ENCODE data around the gene RERE. TPM values are rescaled to one million over a fixed set of nuclear protein-coding genes. Genes with fewer than 3 reads are reported as not detected.

The RERE gene
- polyA plus RNA-seq, 2 donors: 14.0 to 24.4 TPM

DNA sequence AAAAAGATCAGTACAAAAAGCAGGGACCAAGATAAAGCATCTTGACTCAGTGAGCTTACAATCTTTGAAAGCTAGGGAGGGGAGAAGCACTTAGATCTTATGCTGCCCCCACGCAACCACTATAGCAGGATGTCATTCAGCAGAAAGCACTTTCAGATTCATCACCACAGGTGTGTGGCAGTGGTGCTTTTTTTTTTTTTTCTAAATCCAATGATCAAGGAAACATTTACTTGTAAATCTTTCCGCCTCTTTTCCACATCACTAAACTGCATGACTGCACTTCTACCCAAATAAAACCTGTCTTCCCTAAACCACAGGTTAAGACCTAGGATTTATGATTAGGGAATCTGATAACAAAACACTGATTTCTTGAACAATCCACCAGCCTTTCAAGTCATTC, 344.8 kb downstream of the RERE start:
- H3K27me3 ChIP-seq (ENCODE audit: control insufficient read depth in 1 of 2, insufficient read depth in 2 of 2, low read length in 2 of 2): no peaks in the 10 kb centered on the region
- no peak overlapping the region for H3K27ac ChIP-seq (ENCODE audit: low read depth in 2 of 2, low read length in 1 of 2)
- H3K36me3 ChIP-seq (ENCODE audit: control insufficient read depth in 2 of 2, insufficient read depth in 2 of 2, low read length in 1 of 2): no peaks in the 10 kb centered on the region
- no peaks in the 10 kb centered on the region for H3K9me3 ChIP-seq (ENCODE audit: control insufficient read depth in 2 of 2, insufficient read depth in 1 of 2, low read depth in 1 of 2, low read length in 1 of 2)
- H3K4me3 ChIP-seq (ENCODE audit: low read depth in 1 of 2, low read length in 2 of 2): no peak overlapping the region
- H3K4me1 ChIP-seq (ENCODE audit: control insufficient read depth in 2 of 2, insufficient read depth in 2 of 2, low read length in 1 of 2): peaks cover 0 to 3% of the 10 kb centered on the region in 2 donors
- WGBS, 2 donors: 83 to 88% methylated on average over 2 of the region's 2 CpGs

DNA sequence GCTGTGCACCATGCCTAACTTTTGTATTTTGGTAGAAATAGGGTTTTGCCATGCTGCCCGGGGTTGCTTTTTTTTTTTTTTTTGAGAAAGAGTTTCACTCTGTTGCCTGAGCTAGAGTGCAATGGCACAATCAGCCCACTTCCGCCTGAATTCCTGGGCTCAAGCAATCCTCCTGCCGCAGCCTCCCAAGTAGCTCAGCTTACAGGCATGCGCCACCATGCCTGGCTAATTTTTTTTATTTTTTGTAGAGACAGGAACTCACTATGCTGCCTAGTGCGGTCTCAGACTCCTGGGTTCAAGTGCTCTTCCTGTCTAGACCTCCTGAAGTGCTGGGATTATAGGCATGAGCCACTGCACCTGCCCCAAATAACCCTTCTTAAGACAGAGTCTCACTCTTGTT, 346.0 kb downstream of the RERE start:
- Histone ChIP-seq H3K4me1 (ENCODE audit: control insufficient read depth in 2 of 2, insufficient read depth in 2 of 2, low read length in 1 of 2) (no peaks in the 10 kb centered on the region), H3K9me3 (ENCODE audit: control insufficient read depth in 2 of 2, insufficient read depth in 1 of 2, low read depth in 1 of 2, low read length in 1 of 2) (no peaks in the 10 kb centered on the region), H3K27me3 (ENCODE audit: control insufficient read depth in 1 of 2, insufficient read depth in 2 of 2, low read length in 2 of 2) (no peaks in the 10 kb centered on the region), H3K36me3 (ENCODE audit: control insufficient read depth in 2 of 2, insufficient read depth in 2 of 2, low read length in 1 of 2) (no peaks in the 10 kb centered on the region), H3K4me3 (ENCODE audit: low read depth in 1 of 2, low read length in 2 of 2) (no peak overlapping the region), H3K27ac (ENCODE audit: low read depth in 2 of 2, low read length in 1 of 2) (no peak overlapping the region)
- WGBS, 2 donors: 95 to 97% methylated on average over 5 of the region's 5 CpGs

DNA sequence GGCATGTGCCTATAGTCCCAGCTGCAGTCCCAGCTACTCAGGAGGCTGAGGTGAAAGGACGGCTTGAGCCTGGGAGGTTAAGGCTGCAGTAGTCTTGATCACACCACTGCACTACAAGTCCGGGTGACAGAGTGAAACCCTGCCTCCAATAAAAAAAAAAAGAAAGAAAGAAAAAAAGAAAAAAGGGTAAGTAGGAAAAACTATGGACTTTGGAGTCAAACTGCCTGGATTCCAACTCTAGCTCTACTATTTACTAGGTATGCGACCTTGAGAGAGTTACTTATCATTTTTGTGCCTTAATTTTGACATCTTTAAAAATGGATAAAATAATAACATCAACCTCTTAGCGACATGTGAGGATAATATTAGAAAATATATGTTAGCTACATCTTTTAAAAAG, 348.7 kb downstream of the RERE start:
- Histone ChIP-seq H3K9me3 (ENCODE audit: control insufficient read depth in 2 of 2, insufficient read depth in 1 of 2, low read depth in 1 of 2, low read length in 1 of 2) (no peaks in the 10 kb centered on the region), H3K27me3 (ENCODE audit: control insufficient read depth in 1 of 2, insufficient read depth in 2 of 2, low read length in 2 of 2) (no peaks in the 10 kb centered on the region), H3K27ac (ENCODE audit: low read depth in 2 of 2, low read length in 1 of 2) (no peak overlapping the region), H3K4me1 (ENCODE audit: control insufficient read depth in 2 of 2, insufficient read depth in 2 of 2, low read length in 1 of 2) (peaks cover 0 to 4% of the 10 kb centered on the region in 2 donors), H3K36me3 (ENCODE audit: control insufficient read depth in 2 of 2, insufficient read depth in 2 of 2, low read length in 1 of 2) (peaks cover 0 to 3% of the 10 kb centered on the region in 2 donors), H3K4me3 (ENCODE audit: low read depth in 1 of 2, low read length in 2 of 2) (no peak overlapping the region)
- WGBS, 2 donors: 78 to 91% methylated on average over 4 of the region's 4 CpGs

DNA sequence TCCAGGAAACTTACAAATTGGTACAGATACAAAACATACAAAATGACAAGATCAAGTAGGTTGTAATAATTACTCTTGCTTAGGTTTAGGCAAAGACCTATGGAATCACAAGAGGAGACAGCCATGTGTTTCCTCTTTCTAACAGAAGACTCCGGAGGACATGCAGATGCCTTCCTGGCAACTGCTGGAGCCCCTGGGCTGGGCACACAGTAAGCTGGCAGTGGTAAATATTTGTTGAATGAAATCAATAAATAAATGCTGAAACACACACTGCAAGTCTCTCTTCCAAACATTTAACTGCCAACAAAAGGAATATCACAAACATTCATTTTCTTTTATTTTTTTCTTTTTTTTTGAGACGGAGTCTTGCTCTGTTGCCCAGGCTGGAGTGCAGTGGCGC, 350.1 kb downstream of the RERE start:
- Histone ChIP-seq H3K36me3 (ENCODE audit: control insufficient read depth in 2 of 2, insufficient read depth in 2 of 2, low read length in 1 of 2) (peaks cover 0 to 3% of the 10 kb centered on the region in 2 donors), H3K27ac (ENCODE audit: low read depth in 2 of 2, low read length in 1 of 2) (no peak overlapping the region), H3K9me3 (ENCODE audit: control insufficient read depth in 2 of 2, insufficient read depth in 1 of 2, low read depth in 1 of 2, low read length in 1 of 2) (no peaks in the 10 kb centered on the region), H3K27me3 (ENCODE audit: control insufficient read depth in 1 of 2, insufficient read depth in 2 of 2, low read length in 2 of 2) (no peaks in the 10 kb centered on the region), H3K4me1 (ENCODE audit: control insufficient read depth in 2 of 2, insufficient read depth in 2 of 2, low read length in 1 of 2) (peaks cover 0 to 4% of the 10 kb centered on the region in 2 donors), H3K4me3 (ENCODE audit: low read depth in 1 of 2, low read length in 2 of 2) (no peak overlapping the region)
- WGBS, 2 donors: 71 to 76% methylated on average over 3 of the region's 3 CpGs

DNA sequence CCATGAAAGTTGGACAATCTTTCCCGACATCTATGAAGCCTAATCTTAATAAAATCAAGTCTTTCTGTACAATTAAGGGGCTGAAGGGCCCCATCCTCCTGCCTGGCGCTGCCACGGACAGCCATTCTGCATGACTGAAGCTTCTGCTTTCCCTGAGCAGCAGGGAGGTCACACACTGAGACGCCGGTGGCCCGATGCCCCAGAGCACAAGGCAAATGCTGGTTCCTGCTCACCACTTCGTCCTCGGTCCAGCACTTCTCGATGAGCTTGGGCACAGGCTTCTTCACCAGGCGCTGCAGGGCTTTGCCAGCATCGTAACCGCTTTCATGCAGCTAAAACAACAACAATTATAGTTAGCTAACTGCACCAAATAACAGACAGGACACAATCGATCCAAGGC, 351.7 kb downstream of the RERE start:
- WGBS, 2 donors: 81% methylated on average over 13 of the region's 13 CpGs
- H3K27me3 ChIP-seq (ENCODE audit: control insufficient read depth in 1 of 2, insufficient read depth in 2 of 2, low read length in 2 of 2): no peaks in the 10 kb centered on the region
- H3K27ac ChIP-seq (ENCODE audit: low read depth in 2 of 2, low read length in 1 of 2): no peak overlapping the region
- H3K36me3 ChIP-seq (ENCODE audit: control insufficient read depth in 2 of 2, insufficient read depth in 2 of 2, low read length in 1 of 2): peaks cover 0 to 3% of the 10 kb centered on the region in 2 donors
- H3K9me3 ChIP-seq (ENCODE audit: control insufficient read depth in 2 of 2, insufficient read depth in 1 of 2, low read depth in 1 of 2, low read length in 1 of 2): no peaks in the 10 kb centered on the region
- peaks cover 0 to 4% of the 10 kb centered on the region in 2 donors for H3K4me1 ChIP-seq (ENCODE audit: control insufficient read depth in 2 of 2, insufficient read depth in 2 of 2, low read length in 1 of 2)
- H3K4me3 ChIP-seq (ENCODE audit: low read depth in 1 of 2, low read length in 2 of 2): no peak overlapping the region

DNA sequence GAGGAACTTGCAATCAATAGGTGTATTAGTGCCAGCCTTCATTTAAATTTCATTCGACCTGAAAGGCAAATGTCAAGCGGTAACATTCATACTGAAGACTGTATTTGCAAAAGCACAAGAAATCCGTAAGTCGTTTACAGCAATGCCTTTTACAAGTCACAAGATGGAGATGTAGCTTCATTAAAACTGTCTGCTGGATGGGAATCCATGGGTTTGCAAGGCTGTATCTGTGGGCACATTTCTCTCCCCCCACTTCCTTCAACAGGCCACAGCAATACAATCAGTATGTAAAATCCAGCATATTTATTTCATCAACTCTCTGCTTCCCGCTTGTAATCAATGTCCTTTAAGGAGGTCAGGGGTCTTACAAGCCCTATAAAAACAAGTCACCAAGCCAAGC, 352.4 kb downstream of the RERE start:
- peaks cover 0 to 3% of the 10 kb centered on the region in 2 donors for H3K36me3 ChIP-seq (ENCODE audit: control insufficient read depth in 2 of 2, insufficient read depth in 2 of 2, low read length in 1 of 2)
- peaks cover 0 to 4% of the 10 kb centered on the region in 2 donors for H3K4me1 ChIP-seq (ENCODE audit: control insufficient read depth in 2 of 2, insufficient read depth in 2 of 2, low read length in 1 of 2)
- WGBS, 2 donors: 61 to 67% methylated on average over 5 of the region's 5 CpGs

DNA sequence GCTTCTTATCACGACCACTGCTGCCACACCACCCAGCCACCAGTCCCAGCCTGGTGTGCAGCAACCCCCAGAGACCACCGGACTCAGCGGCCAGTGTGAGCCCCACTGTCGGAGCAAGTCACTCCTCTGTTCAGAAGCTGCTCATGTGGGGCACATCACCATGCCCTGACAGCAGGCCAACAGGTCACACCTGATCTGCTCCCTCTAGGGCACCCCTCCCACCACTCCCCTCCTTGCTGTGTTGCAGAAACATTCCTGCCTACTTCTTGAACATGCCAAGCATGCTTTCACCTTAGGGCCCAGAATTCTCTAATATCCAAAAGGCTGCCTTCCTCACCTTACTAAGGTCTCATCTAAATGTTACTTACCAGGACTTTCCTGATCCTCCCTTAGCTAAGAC, 353.1 kb downstream of the RERE start:
- H3K27me3 ChIP-seq (ENCODE audit: control insufficient read depth in 1 of 2, insufficient read depth in 2 of 2, low read length in 2 of 2): no peaks in the 10 kb centered on the region
- peak overlapping the region; percentile 15 to 21 for H3K4me3 ChIP-seq (ENCODE audit: low read depth in 1 of 2, low read length in 2 of 2)
- H3K4me1 ChIP-seq (ENCODE audit: control insufficient read depth in 2 of 2, insufficient read depth in 2 of 2, low read length in 1 of 2): peaks cover 0 to 4% of the 10 kb centered on the region in 2 donors
- WGBS, 2 donors: 48 to 83% methylated on average over 4 of the region's 4 CpGs
- H3K27ac ChIP-seq (ENCODE audit: low read depth in 2 of 2, low read length in 1 of 2): peak overlapping the region; percentile 25 to 66
- H3K9me3 ChIP-seq (ENCODE audit: control insufficient read depth in 2 of 2, insufficient read depth in 1 of 2, low read depth in 1 of 2, low read length in 1 of 2): no peaks in the 10 kb centered on the region
- peaks cover 0 to 3% of the 10 kb centered on the region in 2 donors for H3K36me3 ChIP-seq (ENCODE audit: control insufficient read depth in 2 of 2, insufficient read depth in 2 of 2, low read length in 1 of 2)

More for the DNA sequence above, 352.4 kb downstream of the RERE start:
- no peaks in the 10 kb centered on the region for H3K9me3 ChIP-seq (ENCODE audit: control insufficient read depth in 2 of 2, insufficient read depth in 1 of 2, low read depth in 1 of 2, low read length in 1 of 2)
- H3K4me3 ChIP-seq (ENCODE audit: low read depth in 1 of 2, low read length in 2 of 2): no peak overlapping the region
- H3K27me3 ChIP-seq (ENCODE audit: control insufficient read depth in 1 of 2, insufficient read depth in 2 of 2, low read length in 2 of 2): no peaks in the 10 kb centered on the region
- H3K27ac ChIP-seq (ENCODE audit: low read depth in 2 of 2, low read length in 1 of 2): no peak overlapping the region

DNA sequence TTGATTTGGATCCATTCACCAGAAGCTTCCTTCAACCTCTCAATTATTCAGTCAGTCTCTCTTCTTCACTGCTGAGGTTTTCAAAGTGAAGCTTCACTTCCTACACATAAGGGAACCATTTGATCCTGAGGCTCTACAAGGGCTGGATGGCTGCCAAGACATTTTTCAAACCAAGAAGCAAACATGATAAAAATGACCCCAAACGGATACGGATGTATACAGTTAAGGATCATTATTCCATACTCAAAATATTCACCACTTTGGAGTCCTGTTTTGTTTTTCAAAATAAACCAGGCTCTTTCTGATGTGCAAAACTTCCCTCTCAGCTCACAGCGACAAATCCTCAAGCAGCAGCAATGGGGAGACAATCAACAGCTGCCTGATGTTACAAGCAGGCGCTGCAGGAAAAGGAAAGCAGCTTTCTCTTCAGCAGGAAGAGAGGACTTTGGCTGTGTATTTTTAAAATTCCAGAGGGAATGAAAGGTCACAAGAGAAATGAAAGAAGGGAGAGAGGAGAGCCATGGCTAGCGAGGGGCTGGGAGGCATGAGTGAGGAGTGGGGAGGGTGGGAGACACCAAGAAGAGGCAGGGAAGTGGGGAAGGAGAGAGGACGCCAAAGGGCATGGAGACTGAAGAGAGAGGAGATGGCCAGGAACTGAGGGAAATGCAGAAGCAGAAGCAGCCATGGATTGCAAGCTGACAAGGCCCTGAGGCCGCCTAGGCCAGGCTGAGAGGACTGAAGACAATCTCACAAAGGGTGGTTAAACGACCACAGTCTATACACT, 354.1 kb downstream of the RERE start:
- Histone ChIP-seq H3K36me3 (ENCODE audit: control insufficient read depth in 2 of 2, insufficient read depth in 2 of 2, low read length in 1 of 2) (peaks cover 0 to 3% of the 10 kb centered on the region in 2 donors), H3K9me3 (ENCODE audit: control insufficient read depth in 2 of 2, insufficient read depth in 1 of 2, low read depth in 1 of 2, low read length in 1 of 2) (no peaks in the 10 kb centered on the region), H3K27ac (ENCODE audit: low read depth in 2 of 2, low read length in 1 of 2) (peak overlapping the region; percentile 60 to 69), H3K27me3 (ENCODE audit: control insufficient read depth in 1 of 2, insufficient read depth in 2 of 2, low read length in 2 of 2) (no peaks in the 10 kb centered on the region), H3K4me1 (ENCODE audit: control insufficient read depth in 2 of 2, insufficient read depth in 2 of 2, low read length in 1 of 2) (peaks cover 0 to 4% of the 10 kb centered on the region in 2 donors), H3K4me3 (ENCODE audit: low read depth in 1 of 2, low read length in 2 of 2) (no peak overlapping the region)
- WGBS, 2 donors: 30 to 34% methylated on average over 8 of the region's 8 CpGs

DNA sequence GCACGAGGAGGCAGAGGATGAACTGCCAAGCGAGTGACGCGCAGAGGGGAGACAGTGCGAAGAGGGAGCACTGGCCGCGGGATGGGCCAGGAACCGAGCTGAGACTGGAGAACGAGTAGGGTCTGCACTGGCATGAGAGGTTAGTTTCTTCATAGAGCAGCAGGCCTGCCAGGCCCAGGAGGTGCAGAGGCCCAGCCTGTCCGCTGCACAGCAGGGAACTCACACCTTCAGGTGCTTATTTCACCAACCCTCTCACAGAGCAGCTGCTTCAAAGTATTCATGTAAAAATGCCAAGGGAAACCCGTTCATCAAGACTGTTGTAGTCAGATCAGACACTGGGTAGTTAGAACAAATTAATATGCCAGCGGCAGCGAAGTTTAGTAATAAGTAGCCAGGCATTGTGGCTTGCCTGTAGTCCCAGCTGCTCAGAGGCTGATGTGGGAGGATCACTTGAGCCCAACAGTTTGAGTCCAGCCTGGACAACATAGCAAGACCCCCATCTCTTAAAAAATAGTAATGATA, 355.0 kb downstream of the RERE start:
- Histone ChIP-seq H3K27me3 (ENCODE audit: control insufficient read depth in 1 of 2, insufficient read depth in 2 of 2, low read length in 2 of 2) (no peaks in the 10 kb centered on the region), H3K4me3 (ENCODE audit: low read depth in 1 of 2, low read length in 2 of 2) (peak overlapping the region in 1 of 2 donors; percentile 6), H3K9me3 (ENCODE audit: control insufficient read depth in 2 of 2, insufficient read depth in 1 of 2, low read depth in 1 of 2, low read length in 1 of 2) (no peaks in the 10 kb centered on the region), H3K27ac (ENCODE audit: low read depth in 2 of 2, low read length in 1 of 2) (peak overlapping the region; percentile 28 to 30), H3K36me3 (ENCODE audit: control insufficient read depth in 2 of 2, insufficient read depth in 2 of 2, low read length in 1 of 2) (peaks cover 0 to 3% of the 10 kb centered on the region in 2 donors), H3K4me1 (ENCODE audit: control insufficient read depth in 2 of 2, insufficient read depth in 2 of 2, low read length in 1 of 2) (peaks cover 0 to 4% of the 10 kb centered on the region in 2 donors)
- WGBS, 2 donors: 70 to 71% methylated on average over 13 of the region's 13 CpGs
